WTC11 (cell line): ENCODE data around the gene CHID1. TPM values are rescaled to one million over a fixed set of nuclear protein-coding genes. Genes with fewer than 3 reads are reported as not detected.

Source experiments
- ATF1 ChIP-seq: sonication (generic); formaldehyde crosslinking; IDR thresholded peaks from 2 replicates; pipeline ENCODE4 v1.8.1; 2023; ENCODE audit warnings: mild to moderate bottlenecking, moderate library complexity, missing genetic modification reagents
- CDX4 ChIP-seq: fragments of 250-450 bp; sonication (Bioruptor Pico); IDR thresholded peaks from 2 replicates; pipeline ENCODE4 v1.9.0; 2021; ENCODE audit warnings: moderate library complexity, mild to moderate bottlenecking, inconsistent platforms, borderline replicate concordance
- ESRRA ChIP-seq: sonication (generic); formaldehyde crosslinking; IDR thresholded peaks from 2 replicates; pipeline ENCODE4 v1.8.1; 2022; ENCODE audit warnings: mild to moderate bottlenecking, missing genetic modification reagents, borderline replicate concordance
- GABPB1 ChIP-seq: sonication (generic); formaldehyde crosslinking; IDR thresholded peaks from 2 replicates; pipeline ENCODE4 v1.8.1; 2023; ENCODE audit warnings: mild to moderate bottlenecking, missing genetic modification reagents
- NFYB ChIP-seq: sonication (generic); formaldehyde crosslinking; conservative IDR thresholded peaks from 2 replicates; pipeline ENCODE4 v1.8.0; 2022; ENCODE audit warnings: low read depth, missing genetic modification reagents
- PRDM15 ChIP-seq: sonication (generic); formaldehyde crosslinking; IDR thresholded peaks from 2 replicates; pipeline ENCODE4 v1.8.0; 2022; ENCODE audit warnings: missing genetic modification reagents
- PRRX2 ChIP-seq: fragments of 250-450 bp; sonication (Bioruptor Pico); IDR thresholded peaks from 2 replicates; pipeline ENCODE4 v1.8.0; 2021; ENCODE audit warnings: mild to moderate bottlenecking
- RELA ChIP-seq: sonication (generic); formaldehyde crosslinking; IDR thresholded peaks from 2 replicates; pipeline ENCODE4 v1.8.1; 2022; ENCODE audit warnings: missing genetic modification reagents, mild to moderate bottlenecking, borderline replicate concordance
- SMAD3 ChIP-seq: sonication (generic); formaldehyde crosslinking; IDR thresholded peaks from 2 replicates; pipeline ENCODE4 v1.8.0; 2022; ENCODE audit warnings: missing genetic modification reagents, mild to moderate bottlenecking, borderline replicate concordance
- TCF7 ChIP-seq: sonication (generic); formaldehyde crosslinking; IDR thresholded peaks from 2 replicates; pipeline ENCODE4 v1.8.0; 2022; ENCODE audit warnings: mild to moderate bottlenecking, low read depth, missing genetic modification reagents, moderate library complexity
- ZNF317 ChIP-seq: sonication (generic); formaldehyde crosslinking; IDR thresholded peaks from 2 replicates; pipeline ENCODE4 v1.8.1; 2023; ENCODE audit warnings: low read depth, mild to moderate bottlenecking, moderate library complexity, missing genetic modification reagents, borderline replicate concordance
- ZNF423 ChIP-seq: fragments of 250-450 bp; sonication (Bioruptor Pico); IDR thresholded peaks from 2 replicates; pipeline ENCODE4 v2.1.2; 2022; ENCODE audit warnings: mild to moderate bottlenecking, moderate library complexity
- total RNA-seq: library from RNA; stranded (reverse); gene quantifications from 3 replicates; pipeline ENCODE4 v1.2.3, GENCODE V29; 2021
- TF ChIP-seq, protein P1 (sequence below): fragments of 250-450 bp; sonication (Bioruptor Pico); IDR thresholded peaks from 2 replicates; pipeline ENCODE4 v1.9.0; 2021; ENCODE audit warnings: mild to moderate bottlenecking, borderline replicate concordance
- TF ChIP-seq, protein P2 (sequence below): sonication (generic); formaldehyde crosslinking; IDR thresholded peaks from 2 replicates; pipeline ENCODE4 v1.8.1; 2023; ENCODE audit warnings: mild to moderate bottlenecking, missing genetic modification reagents

CHID1 gene
- total RNA-seq, 1 experiment from 2014 or later: 92.8 TPM

- TF ChIP-seq, protein P1, sequence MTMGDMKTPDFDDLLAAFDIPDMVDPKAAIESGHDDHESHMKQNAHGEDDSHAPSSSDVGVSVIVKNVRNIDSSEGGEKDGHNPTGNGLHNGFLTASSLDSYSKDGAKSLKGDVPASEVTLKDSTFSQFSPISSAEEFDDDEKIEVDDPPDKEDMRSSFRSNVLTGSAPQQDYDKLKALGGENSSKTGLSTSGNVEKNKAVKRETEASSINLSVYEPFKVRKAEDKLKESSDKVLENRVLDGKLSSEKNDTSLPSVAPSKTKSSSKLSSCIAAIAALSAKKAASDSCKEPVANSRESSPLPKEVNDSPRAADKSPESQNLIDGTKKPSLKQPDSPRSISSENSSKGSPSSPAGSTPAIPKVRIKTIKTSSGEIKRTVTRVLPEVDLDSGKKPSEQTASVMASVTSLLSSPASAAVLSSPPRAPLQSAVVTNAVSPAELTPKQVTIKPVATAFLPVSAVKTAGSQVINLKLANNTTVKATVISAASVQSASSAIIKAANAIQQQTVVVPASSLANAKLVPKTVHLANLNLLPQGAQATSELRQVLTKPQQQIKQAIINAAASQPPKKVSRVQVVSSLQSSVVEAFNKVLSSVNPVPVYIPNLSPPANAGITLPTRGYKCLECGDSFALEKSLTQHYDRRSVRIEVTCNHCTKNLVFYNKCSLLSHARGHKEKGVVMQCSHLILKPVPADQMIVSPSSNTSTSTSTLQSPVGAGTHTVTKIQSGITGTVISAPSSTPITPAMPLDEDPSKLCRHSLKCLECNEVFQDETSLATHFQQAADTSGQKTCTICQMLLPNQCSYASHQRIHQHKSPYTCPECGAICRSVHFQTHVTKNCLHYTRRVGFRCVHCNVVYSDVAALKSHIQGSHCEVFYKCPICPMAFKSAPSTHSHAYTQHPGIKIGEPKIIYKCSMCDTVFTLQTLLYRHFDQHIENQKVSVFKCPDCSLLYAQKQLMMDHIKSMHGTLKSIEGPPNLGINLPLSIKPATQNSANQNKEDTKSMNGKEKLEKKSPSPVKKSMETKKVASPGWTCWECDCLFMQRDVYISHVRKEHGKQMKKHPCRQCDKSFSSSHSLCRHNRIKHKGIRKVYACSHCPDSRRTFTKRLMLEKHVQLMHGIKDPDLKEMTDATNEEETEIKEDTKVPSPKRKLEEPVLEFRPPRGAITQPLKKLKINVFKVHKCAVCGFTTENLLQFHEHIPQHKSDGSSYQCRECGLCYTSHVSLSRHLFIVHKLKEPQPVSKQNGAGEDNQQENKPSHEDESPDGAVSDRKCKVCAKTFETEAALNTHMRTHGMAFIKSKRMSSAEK (CRISPR knock-in tag): no peak
- TF ChIP-seq SMAD3 (CRISPR knock-in tag): peak; percentile 27; the same call in 1 of the 2 replicates
- 0 out of 2 replicates have a peak, but pooled peaks have one; percentile 22 for TF ChIP-seq NFYB (CRISPR knock-in tag)
- TF ChIP-seq RELA (CRISPR knock-in tag): no peak
- TF ChIP-seq ZNF423: no peak
- TF ChIP-seq ESRRA (CRISPR knock-in tag): no peak
- no peak for TF ChIP-seq PRRX2 (CRISPR knock-in tag)
- TF ChIP-seq, protein P2, sequence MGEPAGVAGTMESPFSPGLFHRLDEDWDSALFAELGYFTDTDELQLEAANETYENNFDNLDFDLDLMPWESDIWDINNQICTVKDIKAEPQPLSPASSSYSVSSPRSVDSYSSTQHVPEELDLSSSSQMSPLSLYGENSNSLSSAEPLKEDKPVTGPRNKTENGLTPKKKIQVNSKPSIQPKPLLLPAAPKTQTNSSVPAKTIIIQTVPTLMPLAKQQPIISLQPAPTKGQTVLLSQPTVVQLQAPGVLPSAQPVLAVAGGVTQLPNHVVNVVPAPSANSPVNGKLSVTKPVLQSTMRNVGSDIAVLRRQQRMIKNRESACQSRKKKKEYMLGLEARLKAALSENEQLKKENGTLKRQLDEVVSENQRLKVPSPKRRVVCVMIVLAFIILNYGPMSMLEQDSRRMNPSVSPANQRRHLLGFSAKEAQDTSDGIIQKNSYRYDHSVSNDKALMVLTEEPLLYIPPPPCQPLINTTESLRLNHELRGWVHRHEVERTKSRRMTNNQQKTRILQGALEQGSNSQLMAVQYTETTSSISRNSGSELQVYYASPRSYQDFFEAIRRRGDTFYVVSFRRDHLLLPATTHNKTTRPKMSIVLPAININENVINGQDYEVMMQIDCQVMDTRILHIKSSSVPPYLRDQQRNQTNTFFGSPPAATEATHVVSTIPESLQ (CRISPR knock-in tag): no peak
- TF ChIP-seq ZNF317 (CRISPR knock-in tag): no peak
- no peak for TF ChIP-seq ATF1 (CRISPR knock-in tag)
- TF ChIP-seq CDX4 (CRISPR knock-in tag): no peak
- no peak for TF ChIP-seq PRDM15 (CRISPR knock-in tag)
- TF ChIP-seq GABPB1 (CRISPR knock-in tag): no peak; the same call in 1 of the 2 replicates
- 0 out of 2 replicates have a peak, but pooled peaks have one; percentile 80 for TF ChIP-seq TCF7 (CRISPR knock-in tag)
Measured at GRCh38 chr11:911031-911889, 650 bp upstream of the CHID1 start (continued).
